ENCODE measurements around the gene ITGAV.

ITGAV gene

DNA sequence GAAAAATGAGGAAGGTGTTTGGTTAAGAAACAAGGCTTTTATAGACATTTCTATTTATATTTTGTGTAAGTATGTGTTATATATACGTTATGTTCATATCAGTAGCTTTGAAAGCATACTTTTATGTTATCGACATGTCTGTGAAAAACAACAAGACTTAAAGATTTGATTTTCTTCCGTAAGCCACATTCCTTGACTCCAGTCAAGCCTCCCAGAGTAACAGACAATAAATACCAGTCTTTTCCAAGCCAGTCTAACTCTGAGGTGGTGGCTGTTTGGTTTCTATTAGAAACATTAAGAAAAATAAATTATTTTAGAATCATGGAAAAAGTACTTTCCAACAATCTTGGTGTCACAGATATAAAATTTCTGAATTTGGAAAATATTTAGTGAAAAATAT lies 16.3 kb upstream of the ITGAV start:
- no peak for DNase-seq (ENCODE audit: low read depth, low spot score)

DNA sequence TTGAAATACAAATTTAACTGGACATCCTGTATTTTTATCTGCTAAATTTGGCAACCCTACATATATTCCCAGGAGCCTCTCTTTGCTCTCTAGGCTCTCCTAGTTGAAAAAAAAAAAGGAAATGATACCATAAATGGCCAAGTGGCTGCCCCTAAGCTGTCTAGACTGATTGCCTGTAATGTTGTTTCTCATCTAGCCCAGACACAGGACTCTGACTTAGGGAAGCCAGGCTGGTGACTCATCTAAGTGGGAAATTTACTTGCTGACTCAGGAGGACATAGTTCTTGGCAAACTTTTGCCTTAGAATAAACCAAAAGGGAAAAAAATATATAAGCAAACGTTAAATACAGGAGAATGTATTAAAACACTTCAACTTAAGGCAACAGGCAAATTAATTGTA lies 14.6 kb upstream of the ITGAV start:
- no peak for DNase-seq (ENCODE audit: low read depth, low spot score)

DNA sequence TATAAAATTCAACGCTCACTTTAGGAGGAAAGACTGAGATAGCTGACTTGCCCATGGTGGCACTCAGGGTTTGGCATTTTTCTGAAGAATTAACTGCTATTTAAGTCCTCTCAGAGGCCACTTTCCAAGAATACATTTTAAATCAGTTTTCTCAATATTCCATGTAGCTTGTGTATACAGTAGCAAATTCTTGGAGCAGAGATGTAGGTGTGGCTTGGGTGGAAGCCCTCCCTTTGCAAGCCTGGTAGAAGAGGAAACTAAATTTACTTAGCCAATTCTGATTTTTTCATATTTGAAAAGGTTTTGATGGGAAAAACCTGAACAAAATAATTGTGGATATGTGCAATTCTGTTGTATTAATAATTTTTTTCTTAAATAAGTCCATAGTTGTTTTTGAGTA lies 14.0 kb upstream of the ITGAV start:
- DNase-seq (ENCODE audit: low read depth, low spot score), result no peak

DNA sequence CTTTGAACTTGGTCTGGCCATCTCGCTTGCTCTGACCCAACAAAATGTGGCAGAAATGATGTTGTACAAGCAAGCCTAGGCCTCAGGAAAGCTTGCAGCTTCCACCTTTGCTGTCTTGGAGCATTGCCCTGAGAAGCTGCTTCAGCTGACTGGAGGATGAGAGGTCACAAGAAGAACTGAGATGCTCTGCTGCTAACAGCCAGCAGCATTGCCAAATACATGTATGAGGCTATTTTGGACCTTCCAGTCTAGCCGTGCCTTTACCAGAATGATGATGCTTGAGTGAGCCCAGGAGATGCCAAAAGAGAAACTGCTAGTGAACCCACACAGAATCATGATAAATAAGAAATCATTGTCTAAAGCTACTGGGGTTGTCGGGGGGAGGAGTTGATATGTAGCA lies 13.2 kb upstream of the ITGAV start:
- no peak for DNase-seq (ENCODE audit: low read depth, low spot score)

DNA sequence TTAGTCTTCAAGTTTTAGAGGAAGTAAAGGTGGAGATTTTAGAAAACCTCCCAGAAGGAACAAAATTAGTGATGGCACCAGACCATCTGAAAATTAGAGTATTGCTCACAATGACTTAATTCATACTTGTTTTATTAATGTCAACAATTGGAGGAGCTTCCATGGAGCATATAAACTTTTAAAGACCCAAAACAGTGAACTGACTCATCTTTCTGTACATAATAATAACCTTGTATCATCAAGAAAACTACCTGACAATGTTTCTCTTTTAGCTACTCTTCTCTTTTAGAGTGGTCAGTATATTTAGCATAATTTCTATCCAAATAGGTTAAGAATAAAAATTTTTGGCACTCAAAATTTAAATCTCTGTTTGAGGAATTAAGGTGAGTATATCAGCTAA lies 7.2 kb upstream of the ITGAV start:
- DNase-seq (ENCODE audit: low read depth, low spot score), result no peak

DNA sequence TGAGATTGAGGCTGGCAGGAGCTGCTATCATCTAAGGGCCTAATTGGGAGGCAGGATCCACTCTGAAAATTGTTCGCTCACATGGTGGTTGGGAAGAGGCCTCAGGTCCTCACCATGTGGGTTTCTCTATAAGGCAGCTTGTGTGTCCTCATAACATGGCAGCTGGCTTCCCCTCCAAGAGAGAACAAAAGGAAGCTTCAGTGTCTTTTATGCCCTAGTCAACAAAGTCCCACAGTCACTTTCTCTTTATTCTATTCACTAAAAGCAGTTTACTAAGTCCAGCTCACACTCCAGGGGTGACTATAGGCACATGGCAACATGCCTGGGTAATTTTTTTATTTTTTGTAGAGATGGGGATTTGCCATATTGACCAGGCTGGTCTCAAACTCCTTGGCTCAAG lies 5.8 kb upstream of the ITGAV start:
- no peak for DNase-seq (ENCODE audit: low read depth, low spot score)

DNA sequence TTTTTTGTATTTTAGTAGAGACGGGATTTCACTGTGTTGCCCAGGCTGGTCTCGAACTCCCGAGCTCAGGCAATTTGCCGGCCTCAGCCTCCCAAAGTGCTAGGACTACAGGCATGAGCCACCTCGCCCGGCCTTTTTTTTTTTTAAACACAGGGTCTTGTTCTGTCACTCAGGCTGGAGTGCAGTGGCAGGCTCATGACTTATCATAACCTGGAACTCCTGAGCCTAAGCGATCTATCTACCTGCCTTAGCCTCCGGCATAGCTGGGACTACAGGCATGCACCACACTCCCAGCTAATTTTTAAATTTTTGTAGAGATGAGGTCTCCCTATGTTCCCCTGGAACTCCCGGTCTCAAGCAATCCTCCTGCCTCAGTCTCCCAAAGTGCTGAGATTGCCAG lies 1.4 kb upstream of the ITGAV start:
- no peak for DNase-seq (ENCODE audit: low read depth, low spot score)

DNA sequence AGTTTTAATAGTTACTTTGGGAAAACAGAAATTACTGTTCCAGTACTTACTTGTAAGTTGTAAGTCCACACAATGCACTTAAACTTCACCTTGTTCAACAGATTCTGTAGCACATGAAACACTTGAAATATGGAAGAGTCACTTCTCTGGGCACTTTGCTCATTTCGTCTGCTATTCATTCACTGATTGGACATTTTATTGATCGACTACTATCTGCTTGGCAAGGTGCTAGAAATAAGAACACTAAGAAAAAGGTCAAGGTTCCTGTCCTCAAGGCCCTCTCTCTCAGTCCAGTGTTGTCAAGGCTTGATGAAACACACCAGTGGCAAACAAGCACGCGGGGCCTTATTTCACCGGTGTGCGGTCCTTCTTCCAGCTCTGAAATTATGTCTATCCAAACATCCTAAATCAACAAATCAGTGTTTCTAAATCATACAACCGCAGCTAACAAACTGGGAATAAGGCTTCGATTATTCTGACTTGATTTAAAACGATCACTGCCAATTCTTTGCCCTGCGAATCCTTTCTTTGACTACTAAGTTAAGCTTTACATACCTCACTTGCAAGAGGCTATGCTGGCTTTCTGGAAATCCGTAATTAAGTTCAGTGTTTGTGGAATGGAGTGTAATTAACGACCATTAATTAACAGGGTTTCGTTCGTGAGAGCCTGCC lies 780 bp upstream of the ITGAV start:
- DNase-seq (ENCODE audit: low read depth, low spot score), result no peak

DNA sequence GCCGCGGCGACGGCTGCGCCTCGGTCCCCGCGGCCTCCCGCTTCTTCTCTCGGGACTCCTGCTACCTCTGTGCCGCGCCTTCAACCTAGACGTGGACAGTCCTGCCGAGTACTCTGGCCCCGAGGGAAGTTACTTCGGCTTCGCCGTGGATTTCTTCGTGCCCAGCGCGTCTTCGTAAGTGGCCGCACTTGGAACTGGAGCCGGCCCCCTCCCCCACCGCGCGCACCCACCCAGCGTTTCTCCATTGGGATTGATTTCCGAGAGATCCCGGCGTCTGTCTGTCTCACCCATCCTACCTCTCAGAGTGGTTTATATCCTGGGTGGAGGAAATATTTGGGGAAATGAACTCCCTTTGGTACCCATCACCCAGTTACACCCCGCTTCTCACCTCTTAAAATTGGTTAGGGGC lies 498 bp downstream of the ITGAV start:
- no peak for DNase-seq (ENCODE audit: low read depth, low spot score)

DNA sequence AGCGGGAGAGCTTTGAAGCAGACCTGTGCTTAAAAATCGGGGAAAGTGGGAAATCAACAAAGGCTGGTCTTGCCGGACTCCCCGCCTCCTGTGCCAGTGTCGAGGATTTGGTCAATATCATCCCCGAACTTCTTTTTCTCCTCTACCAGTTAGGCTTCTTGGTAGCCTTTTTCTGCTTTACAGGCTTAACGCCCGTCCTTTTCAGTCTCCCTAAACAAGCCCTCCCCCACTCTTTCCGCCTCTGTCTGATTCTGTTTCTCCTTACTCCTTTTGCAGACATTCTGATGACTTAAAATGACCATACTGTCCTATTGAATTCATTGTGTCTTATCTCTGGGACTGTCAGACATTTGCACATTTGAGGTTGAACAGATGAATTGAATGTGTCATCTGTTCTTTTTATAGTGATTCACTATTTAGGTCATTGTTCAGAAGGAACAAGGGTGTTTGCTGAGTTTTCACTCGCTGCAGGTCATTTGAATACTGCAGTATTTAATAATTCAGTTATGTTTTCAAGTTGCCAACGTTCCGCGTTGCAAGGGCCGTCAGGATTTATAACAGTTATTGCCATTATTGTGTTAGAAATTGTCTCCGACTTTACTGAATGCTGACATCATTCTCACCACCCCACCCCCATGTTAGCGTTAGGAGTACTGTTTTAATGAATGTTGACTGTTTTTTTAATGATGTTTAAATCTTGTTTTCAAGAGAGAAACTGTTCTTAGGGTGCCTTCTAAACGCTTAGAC lies 1.1 kb downstream of the ITGAV start:
- no peak for DNase-seq (ENCODE audit: low read depth, low spot score)

DNA sequence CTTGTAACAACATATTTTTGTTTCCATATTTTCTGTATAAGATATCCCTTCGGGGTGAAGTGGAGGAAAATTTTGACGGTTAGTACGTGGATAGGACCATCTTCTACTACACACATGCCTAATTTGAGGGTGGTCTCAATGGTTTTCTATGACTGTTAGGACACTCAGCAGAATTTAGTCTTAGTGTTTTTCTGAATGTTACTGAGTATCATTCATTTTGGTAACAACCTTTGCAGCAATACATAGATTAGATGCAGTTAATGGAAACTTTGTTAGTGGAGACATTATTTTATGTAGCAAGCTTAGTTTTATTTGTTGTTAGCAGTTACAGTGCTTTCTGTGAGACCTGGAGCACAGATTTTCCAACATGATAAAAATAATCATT lies 1.6 kb downstream of the ITGAV start:
- no peak for DNase-seq (ENCODE audit: low read depth, low spot score)

DNA sequence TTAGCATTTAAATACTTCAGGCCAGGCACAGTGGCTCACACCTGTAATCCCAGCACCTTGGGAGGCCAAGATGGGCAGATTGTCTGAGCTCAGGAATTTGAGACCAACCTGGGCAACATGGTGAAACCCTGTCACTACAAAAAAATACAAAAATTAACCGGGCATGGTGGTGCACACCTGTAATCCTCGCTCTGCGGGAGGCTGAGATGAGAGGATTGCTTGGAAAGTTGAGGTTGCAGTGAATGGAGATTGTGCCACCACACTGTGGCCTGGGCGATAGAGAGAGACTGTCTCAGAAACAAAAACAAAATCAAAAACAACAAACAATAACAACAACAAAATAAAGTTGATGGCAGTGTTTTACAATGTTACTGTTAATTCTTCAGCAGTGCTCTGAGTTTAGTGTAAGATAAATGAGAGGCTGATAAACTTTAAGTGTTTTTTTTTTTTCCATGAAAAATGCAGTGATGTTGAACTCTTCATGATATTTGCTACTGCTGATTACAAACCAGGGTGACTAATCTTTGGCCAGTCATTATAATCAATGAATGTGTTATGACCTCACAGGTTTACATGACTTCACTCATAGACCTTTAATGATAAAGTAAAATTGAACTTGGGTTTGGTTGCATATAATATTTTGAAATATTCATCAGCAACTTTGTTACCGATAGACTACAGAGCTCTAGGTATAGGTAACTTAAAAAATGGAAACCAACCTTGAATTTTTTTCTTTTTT lies 2.5 kb downstream of the ITGAV start:
- no peak for DNase-seq (ENCODE audit: low read depth, low spot score)

DNA sequence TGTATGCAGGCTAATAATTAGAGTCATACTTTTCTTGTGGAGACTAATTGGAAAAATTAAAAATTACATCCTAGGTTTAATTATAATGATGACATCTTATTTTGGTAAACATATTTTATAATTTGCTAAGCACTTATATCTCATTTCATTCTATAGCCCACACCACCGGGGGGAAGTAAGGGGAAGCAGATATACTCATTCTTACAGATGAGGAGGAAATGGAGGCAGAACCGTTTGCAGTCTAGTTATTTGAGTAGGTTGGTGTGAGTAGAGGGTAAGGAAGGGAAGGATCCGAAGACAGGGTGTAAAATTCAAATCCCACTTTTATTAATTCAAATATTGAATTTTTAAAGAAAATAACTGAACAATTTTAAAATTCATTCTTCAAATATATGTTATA lies 3.7 kb downstream of the ITGAV start:
- DNase-seq (ENCODE audit: low read depth, low spot score), result no peak

DNA sequence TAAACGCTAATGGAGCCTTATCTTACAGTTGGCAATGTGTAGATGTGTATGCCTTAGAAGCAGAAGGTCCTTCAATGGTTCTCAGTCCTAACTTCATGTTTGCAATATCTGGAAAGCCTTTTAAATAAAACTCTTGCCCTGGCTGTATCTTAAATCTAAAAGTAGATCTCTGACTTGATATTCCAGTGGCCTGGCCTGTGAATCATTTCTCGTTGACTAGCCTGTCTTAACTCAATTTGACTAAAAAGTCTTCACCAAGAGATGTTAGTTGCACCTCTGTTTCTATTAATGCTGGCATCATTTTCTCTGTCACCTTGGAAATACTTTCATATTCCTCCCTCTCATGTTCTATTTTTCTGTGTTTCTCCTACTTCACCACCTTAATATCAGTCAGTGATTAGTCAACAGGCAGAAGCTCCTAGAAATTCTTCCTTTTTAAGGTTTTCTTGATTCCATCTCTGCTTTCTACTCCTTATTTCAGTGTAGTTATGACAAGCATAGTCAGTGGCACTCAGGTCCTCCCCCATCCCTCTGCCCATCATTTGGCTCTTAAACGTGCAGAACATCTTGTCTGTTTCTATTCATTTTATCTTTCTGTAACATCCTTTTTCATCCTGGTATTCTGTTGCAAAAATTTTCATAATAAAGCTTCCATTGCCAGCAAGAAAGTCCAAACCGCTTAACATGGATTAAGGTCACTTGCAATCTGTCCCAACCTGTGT lies 4.3 kb downstream of the ITGAV start:
- DNase-seq (ENCODE audit: low read depth, low spot score), result no peak

DNA sequence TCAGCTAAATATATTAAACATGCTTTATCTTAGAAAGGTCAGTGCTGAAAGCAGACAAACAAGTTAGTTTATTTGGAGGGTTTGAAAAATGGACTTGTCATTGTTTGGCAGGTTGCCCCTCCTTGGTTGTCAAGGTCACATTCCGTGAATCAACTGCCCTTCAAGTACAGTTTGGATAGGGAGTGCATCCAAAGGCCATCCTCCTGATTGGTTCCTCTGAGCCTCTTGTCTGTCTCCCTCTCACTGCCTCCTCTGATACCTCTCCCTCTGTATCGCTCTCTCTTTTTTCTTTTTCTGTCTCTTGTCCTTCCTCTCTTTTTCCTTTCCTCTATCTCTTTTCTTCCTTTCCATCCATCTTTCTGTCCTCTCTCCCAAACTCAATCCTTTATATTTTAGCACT lies 5.4 kb downstream of the ITGAV start:
- no peak for DNase-seq (ENCODE audit: low read depth, low spot score)

DNA sequence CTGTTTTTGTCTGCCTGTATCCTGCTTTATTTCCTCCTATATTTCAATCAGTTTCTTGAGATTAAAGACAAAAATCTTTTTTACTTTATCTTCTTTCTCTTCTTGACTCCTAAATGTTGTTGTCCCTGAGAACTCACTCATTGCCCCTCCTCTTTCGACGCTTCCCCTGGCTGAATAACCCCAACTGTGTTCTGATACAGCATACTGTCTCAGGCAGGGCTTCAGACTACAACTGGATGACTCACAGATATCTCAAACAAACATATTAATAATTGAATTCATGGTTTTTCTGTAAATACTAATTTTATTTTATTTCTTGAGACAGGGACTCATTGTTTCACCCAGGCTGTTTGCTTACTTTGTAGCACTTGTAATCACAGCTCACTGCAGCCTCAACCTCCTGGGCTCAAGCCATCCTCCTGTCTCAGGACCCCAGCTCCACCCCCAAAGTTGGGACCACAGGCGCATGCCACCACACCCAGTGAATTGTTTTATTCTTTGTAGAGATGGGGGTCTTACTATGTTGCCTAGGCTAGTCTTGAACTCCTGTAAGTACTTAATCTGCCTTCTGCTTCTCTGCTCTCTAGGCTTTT lies 9.4 kb downstream of the ITGAV start:
- no peak for DNase-seq (ENCODE audit: low read depth, low spot score)

DNA sequence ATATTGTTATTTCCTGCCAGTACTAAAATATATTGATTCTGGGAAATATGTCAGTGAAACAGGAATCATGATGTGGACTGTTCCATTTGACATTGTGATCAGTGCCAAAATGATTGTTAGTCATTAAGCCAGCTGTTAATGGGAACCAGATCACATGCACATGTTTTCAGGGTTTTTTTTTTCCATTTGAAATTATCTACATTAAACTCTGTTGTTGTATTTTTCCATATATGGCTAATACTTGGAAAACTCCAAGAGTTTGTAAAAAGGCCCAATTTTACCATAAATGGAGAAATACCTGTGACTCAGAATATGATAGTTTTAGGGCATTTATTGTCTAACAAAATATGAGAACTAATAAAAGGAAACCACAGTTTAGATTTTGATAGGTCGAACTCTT lies 13.4 kb downstream of the ITGAV start:
- DNase-seq (ENCODE audit: low read depth, low spot score), result no peak

DNA sequence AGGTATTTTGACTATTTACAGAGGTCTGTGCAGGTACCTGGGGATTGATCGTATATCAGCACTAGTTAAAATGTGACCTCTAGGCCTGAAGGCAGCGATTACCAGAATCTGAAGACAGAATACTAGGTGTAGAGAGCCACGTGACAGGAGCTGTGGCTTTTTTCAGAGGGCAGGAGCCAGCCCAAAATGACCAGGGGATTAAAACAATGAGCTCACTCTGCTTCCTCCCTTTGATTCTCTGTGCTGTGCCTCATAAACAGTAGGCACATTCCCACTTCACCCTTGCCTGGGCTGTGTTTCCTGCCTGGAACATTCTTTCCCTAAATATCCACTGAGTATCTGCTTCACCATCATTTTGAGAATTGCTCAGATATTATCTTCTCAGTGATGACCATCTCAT lies 15.2 kb downstream of the ITGAV start:
- no peak for DNase-seq (ENCODE audit: low read depth, low spot score)

DNA sequence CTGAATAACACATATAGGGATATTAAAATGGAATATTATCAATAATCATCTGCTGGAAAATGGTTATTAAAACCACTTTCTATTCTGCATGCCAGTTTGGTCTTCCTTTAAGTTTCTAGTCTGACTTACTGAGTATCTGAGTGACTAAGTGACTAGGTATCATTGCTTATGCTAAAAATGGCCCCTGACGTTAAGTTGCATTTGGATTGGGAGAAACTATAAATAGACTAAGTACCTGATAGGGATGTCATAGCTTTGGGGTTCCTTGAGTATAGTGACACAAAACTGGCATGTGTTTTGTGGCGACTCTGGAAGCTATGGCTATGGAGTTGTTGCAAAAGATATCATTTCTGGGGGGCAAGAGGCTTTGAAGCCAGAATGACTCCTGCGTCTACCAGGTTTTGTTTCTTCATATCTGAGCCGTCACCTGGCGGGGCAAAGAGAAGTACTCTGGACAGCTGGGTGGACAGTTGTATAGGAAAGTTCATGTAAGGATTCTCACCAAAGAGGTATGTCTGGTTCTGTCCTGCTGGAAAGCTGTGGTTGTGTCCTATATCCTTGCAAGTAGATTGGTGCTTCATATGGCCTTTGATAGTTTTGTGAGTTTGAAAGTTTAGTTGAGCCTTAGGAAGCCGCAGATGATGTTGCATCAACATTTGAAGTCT lies 17.9 kb downstream of the ITGAV start:
- DNase-seq (ENCODE audit: low read depth, low spot score), result no peak

DNA sequence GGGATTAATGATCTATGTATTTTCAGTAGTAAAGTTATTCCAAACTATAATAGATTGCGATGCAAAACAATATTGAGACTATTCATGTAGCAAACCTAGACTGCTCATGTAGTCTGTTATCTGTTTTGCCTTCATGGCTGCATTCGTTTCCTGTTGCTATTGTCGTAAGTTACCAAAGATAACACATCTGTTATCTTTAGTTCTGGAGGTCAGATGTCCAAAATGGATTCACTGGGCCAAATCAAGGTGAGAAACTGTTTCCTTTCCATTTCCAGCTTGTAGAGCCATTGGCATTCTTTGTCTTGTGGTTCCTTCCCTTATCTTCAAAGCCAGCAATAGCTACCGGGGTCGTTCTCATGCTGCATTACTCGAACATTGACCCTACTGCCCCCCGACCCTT lies 20.9 kb downstream of the ITGAV start:
- no peak for DNase-seq (ENCODE audit: low read depth, low spot score)

DNA sequence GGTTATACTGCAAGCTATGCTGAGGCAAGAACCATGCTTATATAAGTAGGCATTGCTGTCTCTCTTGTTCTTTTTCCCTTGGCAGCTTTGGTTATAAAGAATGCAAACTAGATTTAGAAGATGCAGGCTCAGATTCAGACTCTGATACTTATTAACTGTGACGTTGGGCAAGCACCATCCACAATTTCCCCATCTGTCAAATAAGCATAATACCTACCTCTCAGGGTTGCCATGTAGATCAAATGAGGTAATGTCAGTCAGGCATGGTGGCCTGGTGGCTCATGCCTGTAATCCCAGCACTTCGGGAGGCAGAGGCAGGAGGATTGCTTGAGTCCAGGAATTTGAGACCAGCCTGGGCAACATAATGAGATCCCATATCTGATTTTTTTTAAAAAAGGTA lies 21.7 kb downstream of the ITGAV start:
- no peak for DNase-seq (ENCODE audit: low read depth, low spot score)
